Ishikawa (cell line): Measurements from ENCODE around the gene SNAPC2.

ENCODE experiments used
- CEBPB ChIP-seq: IDR thresholded peaks from 2 replicates; pipeline ENCODE4 v1.6.1; 2012
- CREB1 ChIP-seq: IDR thresholded peaks from 2 replicates; pipeline ENCODE4 v1.6.1; 2012; ENCODE audit warnings: low read depth
- EGR1 ChIP-seq: IDR thresholded peaks from 2 replicates; pipeline ENCODE4 v1.6.1; 2012
- EP300 ChIP-seq: IDR thresholded peaks from 2 replicates; pipeline ENCODE4 v1.6.1; 2012; ENCODE audit warnings: borderline replicate concordance
- FOXM1 ChIP-seq: IDR thresholded peaks from 2 replicates; pipeline ENCODE4 v1.6.1; 2012; ENCODE audit warnings: low read depth, borderline replicate concordance
- NFIC ChIP-seq: IDR thresholded peaks from 2 replicates; pipeline ENCODE4 v1.6.1; 2012
- RAD21 ChIP-seq: IDR thresholded peaks from 2 replicates; pipeline ENCODE4 v1.6.1; 2012; ENCODE audit warnings: low read depth
- TAF1 ChIP-seq: IDR thresholded peaks from 2 replicates; pipeline ENCODE4 v1.6.1; 2012; ENCODE audit warnings: low read depth, mild to moderate bottlenecking
- TCF12 ChIP-seq: IDR thresholded peaks from 2 replicates; pipeline ENCODE4 v1.6.1; 2012; ENCODE audit warnings: low read depth
- TEAD4 ChIP-seq: IDR thresholded peaks from 2 replicates; pipeline ENCODE4 v1.6.1; 2012
- YY1 ChIP-seq: IDR thresholded peaks from 2 replicates; pipeline ENCODE4 v1.6.1; 2012; ENCODE audit warnings: low read depth
- ZBTB7A ChIP-seq: IDR thresholded peaks from 2 replicates; pipeline ENCODE4 v1.6.1; 2012; ENCODE audit warnings: low read depth
- TF ChIP-seq, protein P1 (sequence below): IDR thresholded peaks from 2 replicates; pipeline ENCODE4 v1.6.1; 2012
- TF ChIP-seq, protein P2 (sequence below): IDR thresholded peaks from 2 replicates; pipeline ENCODE4 v1.6.1; 2012; ENCODE audit warnings: low read depth, mild to moderate bottlenecking
- TF ChIP-seq, protein P3 (sequence below): IDR thresholded peaks from 2 replicates; pipeline ENCODE4 v1.6.1; 2012

Gene SNAPC2

DNA sequence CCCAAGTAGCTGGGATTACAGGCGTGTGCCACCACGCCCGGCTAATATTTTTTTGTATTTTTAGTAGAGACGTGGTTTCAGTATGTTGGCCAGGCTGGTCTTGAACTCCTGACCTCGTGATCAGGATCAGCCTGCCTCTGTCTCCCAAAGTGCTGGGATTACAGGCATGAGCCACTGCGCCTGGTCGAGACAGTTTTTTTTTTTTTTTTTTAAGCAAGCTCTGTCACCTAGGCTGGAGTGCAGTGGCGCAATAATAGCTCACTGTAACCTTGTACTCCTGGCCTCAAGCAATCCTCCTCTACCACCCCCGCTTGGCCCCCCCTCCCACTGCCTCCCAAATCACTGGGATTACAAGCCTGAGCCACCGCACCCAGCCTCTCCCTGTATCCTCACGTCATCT lies 22.8 kb upstream of the SNAPC2 start:
- TF ChIP-seq RAD21, result no peak
- no peak for TF ChIP-seq FOXM1
- no peak for TF ChIP-seq CEBPB
- no peak for TF ChIP-seq TCF12
- TF ChIP-seq, protein P1, sequence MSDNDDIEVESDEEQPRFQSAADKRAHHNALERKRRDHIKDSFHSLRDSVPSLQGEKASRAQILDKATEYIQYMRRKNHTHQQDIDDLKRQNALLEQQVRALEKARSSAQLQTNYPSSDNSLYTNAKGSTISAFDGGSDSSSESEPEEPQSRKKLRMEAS, result no peak
- TF ChIP-seq, protein P2, sequence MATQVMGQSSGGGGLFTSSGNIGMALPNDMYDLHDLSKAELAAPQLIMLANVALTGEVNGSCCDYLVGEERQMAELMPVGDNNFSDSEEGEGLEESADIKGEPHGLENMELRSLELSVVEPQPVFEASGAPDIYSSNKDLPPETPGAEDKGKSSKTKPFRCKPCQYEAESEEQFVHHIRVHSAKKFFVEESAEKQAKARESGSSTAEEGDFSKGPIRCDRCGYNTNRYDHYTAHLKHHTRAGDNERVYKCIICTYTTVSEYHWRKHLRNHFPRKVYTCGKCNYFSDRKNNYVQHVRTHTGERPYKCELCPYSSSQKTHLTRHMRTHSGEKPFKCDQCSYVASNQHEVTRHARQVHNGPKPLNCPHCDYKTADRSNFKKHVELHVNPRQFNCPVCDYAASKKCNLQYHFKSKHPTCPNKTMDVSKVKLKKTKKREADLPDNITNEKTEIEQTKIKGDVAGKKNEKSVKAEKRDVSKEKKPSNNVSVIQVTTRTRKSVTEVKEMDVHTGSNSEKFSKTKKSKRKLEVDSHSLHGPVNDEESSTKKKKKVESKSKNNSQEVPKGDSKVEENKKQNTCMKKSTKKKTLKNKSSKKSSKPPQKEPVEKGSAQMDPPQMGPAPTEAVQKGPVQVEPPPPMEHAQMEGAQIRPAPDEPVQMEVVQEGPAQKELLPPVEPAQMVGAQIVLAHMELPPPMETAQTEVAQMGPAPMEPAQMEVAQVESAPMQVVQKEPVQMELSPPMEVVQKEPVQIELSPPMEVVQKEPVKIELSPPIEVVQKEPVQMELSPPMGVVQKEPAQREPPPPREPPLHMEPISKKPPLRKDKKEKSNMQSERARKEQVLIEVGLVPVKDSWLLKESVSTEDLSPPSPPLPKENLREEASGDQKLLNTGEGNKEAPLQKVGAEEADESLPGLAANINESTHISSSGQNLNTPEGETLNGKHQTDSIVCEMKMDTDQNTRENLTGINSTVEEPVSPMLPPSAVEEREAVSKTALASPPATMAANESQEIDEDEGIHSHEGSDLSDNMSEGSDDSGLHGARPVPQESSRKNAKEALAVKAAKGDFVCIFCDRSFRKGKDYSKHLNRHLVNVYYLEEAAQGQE, result no peak
- TF ChIP-seq EP300, result no peak
- no peak for TF ChIP-seq ZBTB7A
- no peak for TF ChIP-seq EGR1
- TF ChIP-seq YY1, result no peak
- TF ChIP-seq CREB1, result no peak
- TF ChIP-seq TAF1, result no peak
- TF ChIP-seq, protein P3, sequence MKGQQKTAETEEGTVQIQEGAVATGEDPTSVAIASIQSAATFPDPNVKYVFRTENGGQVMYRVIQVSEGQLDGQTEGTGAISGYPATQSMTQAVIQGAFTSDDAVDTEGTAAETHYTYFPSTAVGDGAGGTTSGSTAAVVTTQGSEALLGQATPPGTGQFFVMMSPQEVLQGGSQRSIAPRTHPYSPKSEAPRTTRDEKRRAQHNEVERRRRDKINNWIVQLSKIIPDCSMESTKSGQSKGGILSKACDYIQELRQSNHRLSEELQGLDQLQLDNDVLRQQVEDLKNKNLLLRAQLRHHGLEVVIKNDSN, result no peak
- TF ChIP-seq TEAD4, result no peak
- TF ChIP-seq NFIC, result no peak

DNA sequence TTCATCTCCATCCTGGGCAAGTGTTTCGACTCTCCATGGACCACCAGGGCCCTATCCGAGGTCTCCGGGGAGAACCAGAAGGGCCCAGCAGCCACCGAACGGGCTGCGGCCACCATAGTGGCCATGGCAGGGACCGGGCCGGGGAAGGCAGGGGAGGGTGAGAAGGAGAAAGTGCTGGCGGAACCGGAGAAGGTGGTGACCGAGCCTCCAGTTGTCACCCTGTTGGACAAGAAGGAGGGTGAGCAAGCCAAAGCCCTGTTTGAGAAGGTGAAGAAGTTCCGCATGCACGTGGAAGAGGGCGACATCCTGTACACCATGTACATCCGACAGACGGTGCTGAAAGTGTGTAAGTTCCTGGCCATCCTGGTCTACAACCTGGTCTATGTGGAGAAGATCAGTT lies 21.2 kb upstream of the SNAPC2 start:
- TF ChIP-seq ZBTB7A (no peak), TEAD4 (no peak), RAD21 (no peak), YY1 (no peak), TCF12 (no peak), CEBPB (no peak), CREB1 (no peak), TAF1 (no peak)

DNA sequence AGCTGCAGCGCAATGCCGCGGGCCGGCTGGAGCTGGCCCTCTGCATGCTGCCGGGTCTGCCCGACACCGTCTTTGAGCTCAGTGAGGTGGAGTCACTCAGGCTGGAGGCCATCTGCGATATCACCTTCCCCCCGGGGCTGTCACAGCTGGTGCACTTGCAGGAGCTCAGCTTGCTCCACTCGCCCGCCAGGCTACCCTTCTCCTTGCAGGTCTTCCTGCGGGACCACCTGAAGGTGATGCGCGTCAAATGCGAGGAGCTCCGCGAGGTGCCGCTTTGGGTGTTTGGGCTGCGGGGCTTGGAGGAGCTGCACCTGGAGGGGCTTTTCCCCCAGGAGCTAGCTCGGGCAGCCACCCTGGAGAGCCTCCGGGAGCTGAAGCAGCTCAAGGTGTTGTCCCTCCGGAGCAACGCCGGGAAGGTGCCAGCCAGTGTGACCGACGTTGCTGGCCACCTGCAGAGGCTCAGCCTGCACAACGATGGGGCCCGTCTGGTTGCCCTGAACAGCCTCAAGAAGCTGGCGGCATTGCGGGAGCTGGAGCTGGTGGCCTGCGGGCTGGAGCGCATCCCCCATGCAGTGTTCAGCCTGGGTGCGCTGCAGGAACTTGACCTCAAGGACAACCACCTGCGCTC lies 20.3 kb upstream of the SNAPC2 start:
- no peak for TF ChIP-seq TEAD4
- no peak for TF ChIP-seq ZBTB7A

DNA sequence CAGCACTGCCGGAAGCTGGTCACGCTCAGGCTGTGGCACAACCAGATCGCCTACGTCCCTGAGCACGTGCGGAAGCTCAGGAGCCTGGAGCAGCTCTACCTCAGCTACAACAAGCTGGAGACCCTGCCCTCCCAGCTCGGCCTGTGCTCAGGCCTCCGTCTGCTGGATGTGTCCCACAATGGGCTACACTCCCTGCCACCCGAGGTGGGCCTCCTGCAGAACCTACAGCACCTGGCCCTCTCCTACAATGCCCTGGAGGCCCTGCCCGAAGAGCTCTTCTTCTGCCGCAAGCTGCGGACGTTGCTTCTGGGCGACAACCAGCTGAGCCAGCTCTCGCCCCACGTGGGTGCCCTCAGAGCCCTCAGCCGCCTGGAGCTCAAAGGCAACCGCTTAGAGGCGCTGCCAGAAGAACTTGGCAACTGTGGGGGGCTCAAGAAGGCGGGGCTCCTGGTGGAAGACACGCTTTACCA lies 19.7 kb upstream of the SNAPC2 start:
- TF ChIP-seq TAF1 (no peak), YY1 (no peak)
- TF ChIP-seq, protein P3, result no peak

DNA sequence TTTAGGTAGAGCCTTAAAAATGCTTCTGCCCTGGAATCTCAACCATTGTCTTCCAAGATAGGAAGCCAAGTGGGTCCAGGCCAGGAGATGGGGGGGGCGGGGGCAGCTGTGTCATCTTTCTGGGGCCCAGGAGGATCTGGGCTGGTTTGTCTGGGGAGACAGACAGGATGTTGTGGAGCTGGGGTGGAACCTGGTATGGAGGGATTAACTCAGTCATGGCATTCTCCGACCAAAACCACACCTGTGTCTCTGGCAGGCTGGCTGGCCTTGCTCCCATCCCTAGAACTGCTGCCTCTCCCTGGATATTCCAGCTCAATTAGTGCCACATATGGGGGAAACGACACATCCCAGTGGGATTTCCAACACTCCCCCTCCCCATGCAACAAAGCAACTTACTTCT lies 19.2 kb upstream of the SNAPC2 start:
- TF ChIP-seq, protein P3, result no peak
- no peak for TF ChIP-seq CEBPB
- TF ChIP-seq, protein P2, result no peak
- no peak for TF ChIP-seq YY1
- TF ChIP-seq TEAD4, result no peak
- no peak for TF ChIP-seq EGR1
- no peak for TF ChIP-seq TAF1
- no peak for TF ChIP-seq RAD21
- TF ChIP-seq TCF12, result no peak
- TF ChIP-seq FOXM1, result no peak
- no peak for TF ChIP-seq NFIC
- no peak for TF ChIP-seq EP300
- TF ChIP-seq ZBTB7A, result no peak
- TF ChIP-seq, protein P1, result no peak
- TF ChIP-seq CREB1, result no peak

DNA sequence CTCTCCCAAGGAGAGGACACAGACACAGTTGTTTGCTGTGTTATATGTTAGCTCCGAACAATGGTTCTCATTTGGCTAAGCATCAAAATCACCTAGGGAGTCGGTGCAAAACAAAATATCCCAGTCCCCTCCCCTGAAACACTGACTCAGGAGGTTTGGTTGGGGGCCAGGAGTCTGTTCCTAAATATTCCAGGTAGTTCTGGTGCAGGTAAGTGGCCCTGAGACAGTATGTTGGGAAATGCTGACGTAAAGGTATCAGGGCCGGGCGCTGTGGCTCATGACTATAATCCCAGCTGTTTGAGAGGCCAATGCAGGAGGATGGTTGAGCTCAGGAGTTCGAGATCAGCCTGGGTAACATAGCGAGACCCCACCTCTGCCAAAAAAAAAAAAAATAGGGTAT lies 18.8 kb upstream of the SNAPC2 start:
- TF ChIP-seq YY1 (no peak), ZBTB7A (no peak), CREB1 (no peak), EGR1 (no peak), EP300 (no peak), TAF1 (no peak)
